Neural cell (in vitro differentiated cells): Measurements from ENCODE around the gene ABHD14A. TPM values are rescaled to one million over a fixed set of nuclear protein-coding genes. Genes with fewer than 3 reads are reported as not detected.

ENCODE experiments used
- H2AFZ ChIP-seq: fragments of 200-600, 300-800 bp; sonication (generic), shearing (Covaris generic); 2 replicates; pipeline ENCODE4 v1.6.0; 2014; ENCODE audit warnings: low read depth, mild to moderate bottlenecking, antibody characterized with exemption, low read length, moderate library complexity
- H3F3A ChIP-seq: fragments of 200-600 bp; shearing (Covaris generic); 2 replicates; pipeline ENCODE4 v1.6.1; 2016; ENCODE audit warnings: mild to moderate bottlenecking, moderate library complexity, mixed read lengths, antibody characterized with exemption, low read length; ENCODE audit not compliant: insufficient read depth, poor library complexity, severe bottlenecking
- H3K27ac ChIP-seq: fragments of 200-600, 300-800 bp; sonication (generic), shearing (Covaris generic); 2 replicates; pipeline ENCODE4 v1.5.1; 2014; ENCODE audit warnings: mild to moderate bottlenecking, low read length, moderate library complexity
- H3K27me3 ChIP-seq: fragments of 300-800, 200-600 bp; sonication (generic), shearing (Covaris generic); 2 replicates; pipeline ENCODE4 v1.6.0; 2014; ENCODE audit warnings: mild to moderate bottlenecking, low read depth, low read length, moderate library complexity; ENCODE audit not compliant: insufficient read depth
- H3K36me3 ChIP-seq: fragments of 300-800, 200-600 bp; sonication (generic), shearing (Covaris generic); 2 replicates; pipeline ENCODE4 v1.5.1; 2014; ENCODE audit warnings: mild to moderate bottlenecking, antibody characterized with exemption, low read length, moderate library complexity; ENCODE audit not compliant: insufficient read depth
- H3K4me2 ChIP-seq: fragments of 300-800, 200-600 bp; sonication (generic), shearing (Covaris generic); 2 replicates; pipeline ENCODE4 v1.6.0; 2014; ENCODE audit warnings: mild to moderate bottlenecking, low read length
- H3K4me3 ChIP-seq: fragments of 300-800, 200-600 bp; sonication (generic), shearing (Covaris generic); 2 replicates; pipeline ENCODE4 v1.5.1; 2014; ENCODE audit warnings: mild to moderate bottlenecking, low read length, moderate library complexity
- H3K79me2 ChIP-seq: fragments of 200-600 bp; shearing (Covaris generic); replicated peaks from 2 replicates; pipeline ENCODE4 v1.6.0; 2014; ENCODE audit warnings: mild to moderate bottlenecking, low read length, moderate library complexity; ENCODE audit not compliant: insufficient read depth
- H3K9ac ChIP-seq: fragments of 300-800, 200-600 bp; sonication (generic), shearing (Covaris generic); 2 replicates; pipeline ENCODE4 v1.6.1; 2016; ENCODE audit warnings: mild to moderate bottlenecking, low read length, mixed read lengths
- H3K9me2 ChIP-seq: fragments of 200-600 bp; shearing (Covaris generic); 2 replicates; pipeline ENCODE4 v1.6.1; 2016; ENCODE audit warnings: mild to moderate bottlenecking, low read length, mixed read lengths; ENCODE audit not compliant: insufficient read depth
- H3K9me3 ChIP-seq: fragments of 200-600, 300-800 bp; sonication (generic), shearing (Covaris generic); 2 replicates; pipeline ENCODE4 v1.6.1; 2016; ENCODE audit warnings: mild to moderate bottlenecking, mixed run types, low read length, moderate library complexity, mixed read lengths
- H4K20me1 ChIP-seq: fragments of 200-600 bp; shearing (Covaris generic); 2 replicates; pipeline ENCODE4 v1.6.1; 2016; ENCODE audit warnings: mild to moderate bottlenecking, mixed run types; ENCODE audit not compliant: insufficient read depth
- CTCF ChIP-seq: fragments of 450-650 bp; IDR thresholded peaks from 2 replicates; pipeline ENCODE4 v1.5.1; 2014; ENCODE audit warnings: antibody characterized with exemption, mild to moderate bottlenecking, moderate library complexity; ENCODE audit not compliant: poor library complexity, severe bottlenecking
- EP300 ChIP-seq: fragments of 450-650 bp; conservative IDR thresholded peaks from 2 replicates; pipeline ENCODE4 v1.6.1; 2014; ENCODE audit warnings: antibody characterized with exemption, mild to moderate bottlenecking, moderate library complexity; ENCODE audit not compliant: poor library complexity, severe bottlenecking
- EZH2 ChIP-seq: fragments of 200-600, 300-800 bp; shearing (Covaris generic), sonication (generic); IDR thresholded peaks from 2 replicates; pipeline ENCODE4 v1.6.1; 2014; ENCODE audit warnings: antibody characterized with exemption, low read length, borderline replicate concordance, mild to moderate bottlenecking; ENCODE audit not compliant: insufficient read depth, poor library complexity, severe bottlenecking
- MXI1 ChIP-seq: fragments of 450-650 bp; conservative IDR thresholded peaks from 2 replicates; pipeline ENCODE4 v1.6.1; 2014; ENCODE audit warnings: antibody characterized with exemption, mild to moderate bottlenecking; ENCODE audit not compliant: poor library complexity, severe bottlenecking
- POLR2AphosphoS5 ChIP-seq: IDR thresholded peaks from 2 replicates; pipeline ENCODE4 v1.6.1; 2012
- RAD21 ChIP-seq: fragments of 450-650 bp; conservative IDR thresholded peaks from 2 replicates; pipeline ENCODE4 v1.6.1; 2014; ENCODE audit warnings: antibody characterized with exemption, mild to moderate bottlenecking, moderate library complexity
- REST ChIP-seq: IDR thresholded peaks from 2 replicates; pipeline ENCODE4 v1.6.1; 2012; ENCODE audit warnings: borderline replicate concordance
- SMC3 ChIP-seq: fragments of 450-650 bp; conservative IDR thresholded peaks from 2 replicates; pipeline ENCODE4 v1.6.1; 2014; ENCODE audit warnings: antibody characterized with exemption, mild to moderate bottlenecking, moderate library complexity; ENCODE audit not compliant: poor library complexity
- TAF1 ChIP-seq: IDR thresholded peaks from 2 replicates; pipeline ENCODE4 v1.6.1; 2012; ENCODE audit warnings: low read depth
- polyA plus RNA-seq: library from polyadenylated mRNA; depleted of rRNA; stranded (reverse); fragments of >200 nt; gene quantifications from 2 replicates; pipeline ENCODE4 v1.2.3, GENCODE V29; 2014

The ABHD14A gene
- polyA plus RNA-seq, 1 donor from 2014 or later: 57.8 TPM

DNA sequence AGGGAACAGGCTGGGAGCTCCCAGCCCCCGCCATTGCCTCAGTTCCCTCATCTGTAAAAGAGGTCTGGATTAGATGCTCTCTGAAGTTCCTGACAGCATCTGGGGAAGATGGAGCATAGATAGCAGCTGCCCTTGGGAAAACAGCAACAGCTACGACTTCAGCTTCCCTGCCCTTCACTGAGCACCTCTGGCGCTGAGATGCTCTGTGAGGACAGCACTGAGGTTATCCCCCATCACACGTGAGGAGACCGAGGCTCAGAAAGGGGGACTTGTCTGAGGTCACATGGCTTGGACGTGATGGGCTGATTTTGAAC lies 31.9 kb downstream of the ABHD14A start:
- Histone ChIP-seq H3K27ac (peak overlapping the region; percentile 34), H2AFZ (no peak overlapping the region)

DNA sequence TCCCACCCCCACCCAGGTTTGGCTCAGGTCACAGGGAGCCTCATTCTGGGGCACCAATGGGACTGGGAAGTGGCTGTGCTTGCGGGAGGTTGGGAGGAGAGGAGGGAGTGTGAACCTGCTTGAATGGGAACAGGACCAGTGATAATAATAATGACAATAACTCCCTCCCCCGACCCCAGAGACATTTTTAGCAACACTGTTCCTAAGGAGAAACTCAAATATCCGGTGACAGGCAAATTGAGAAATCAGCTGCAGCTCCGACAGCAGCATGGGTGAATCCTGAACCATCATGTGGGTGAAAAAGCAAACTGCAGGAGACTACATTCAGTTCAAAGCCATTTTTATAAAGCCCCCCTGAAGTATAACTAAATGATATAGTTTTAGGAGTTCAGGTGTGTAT lies 32.4 kb downstream of the ABHD14A start:
- Histone ChIP-seq H3K4me2 (no peak overlapping the region), H3K27ac (peak overlapping the region; percentile 34), H3K36me3 (no peaks in the 10 kb centered on the region), H3K9me2 (no peaks in the 10 kb centered on the region), H3K4me3 (peak overlapping the region; percentile 29), H3K9me3 (no peaks in the 10 kb centered on the region), H3K27me3 (no peaks in the 10 kb centered on the region), H3K9ac (peak overlapping the region; percentile 13), H3K79me2 (no peaks in the 10 kb centered on the region), H2AFZ (no peak overlapping the region), H4K20me1 (no peaks in the 10 kb centered on the region), H3F3A (no peaks in the 10 kb centered on the region)
- TF ChIP-seq EP300 (no peak), SMC3 (no peak), RAD21 (no peak), CTCF (no peak), EZH2 (no peak), POLR2AphosphoS5 (no peak), REST (no peak)

More for the DNA sequence above, 31.9 kb downstream of the ABHD14A start:
- Histone ChIP-seq H3K9ac (peak overlapping the region; percentile 61), H3K9me3 (no peaks in the 10 kb centered on the region), H3F3A (no peaks in the 10 kb centered on the region), H3K9me2 (no peaks in the 10 kb centered on the region), H3K36me3 (no peaks in the 10 kb centered on the region), H3K4me2 (no peak overlapping the region), H3K27me3 (no peaks in the 10 kb centered on the region), H3K4me3 (peak overlapping the region; percentile 55), H3K79me2 (no peaks in the 10 kb centered on the region), H4K20me1 (no peaks in the 10 kb centered on the region)
- no peak for TF ChIP-seq CTCF
- no peak for TF ChIP-seq SMC3
- TF ChIP-seq EZH2: no peak
- TF ChIP-seq EP300: no peak
- no peak for TF ChIP-seq POLR2AphosphoS5
- no peak for TF ChIP-seq RAD21
- TF ChIP-seq REST: no peak
- no peak for TF ChIP-seq MXI1
- TF ChIP-seq TAF1: no peak
